ENCODE data around the gene CRELD1.

DNA sequence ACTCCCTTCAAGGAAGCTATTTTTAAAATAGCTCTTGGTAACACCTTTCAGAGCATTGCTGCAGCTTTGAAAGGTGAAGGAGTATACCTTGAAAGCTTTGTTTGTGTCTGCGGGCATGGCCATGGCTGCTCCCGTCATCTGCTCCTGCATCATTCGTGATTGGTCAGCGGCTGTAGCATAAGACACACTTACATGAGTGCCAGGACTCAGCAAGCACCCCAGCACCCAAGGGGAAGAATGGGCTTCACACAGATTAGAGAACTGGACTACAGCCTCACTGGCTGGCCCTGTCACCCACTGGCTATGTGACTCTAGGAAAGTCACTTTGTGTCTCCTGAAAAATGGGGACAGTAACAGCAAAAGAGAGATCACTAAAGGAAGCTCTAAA, 36.0 kb downstream of the CRELD1 start:
- TF ChIP-seq, protein P1, sequence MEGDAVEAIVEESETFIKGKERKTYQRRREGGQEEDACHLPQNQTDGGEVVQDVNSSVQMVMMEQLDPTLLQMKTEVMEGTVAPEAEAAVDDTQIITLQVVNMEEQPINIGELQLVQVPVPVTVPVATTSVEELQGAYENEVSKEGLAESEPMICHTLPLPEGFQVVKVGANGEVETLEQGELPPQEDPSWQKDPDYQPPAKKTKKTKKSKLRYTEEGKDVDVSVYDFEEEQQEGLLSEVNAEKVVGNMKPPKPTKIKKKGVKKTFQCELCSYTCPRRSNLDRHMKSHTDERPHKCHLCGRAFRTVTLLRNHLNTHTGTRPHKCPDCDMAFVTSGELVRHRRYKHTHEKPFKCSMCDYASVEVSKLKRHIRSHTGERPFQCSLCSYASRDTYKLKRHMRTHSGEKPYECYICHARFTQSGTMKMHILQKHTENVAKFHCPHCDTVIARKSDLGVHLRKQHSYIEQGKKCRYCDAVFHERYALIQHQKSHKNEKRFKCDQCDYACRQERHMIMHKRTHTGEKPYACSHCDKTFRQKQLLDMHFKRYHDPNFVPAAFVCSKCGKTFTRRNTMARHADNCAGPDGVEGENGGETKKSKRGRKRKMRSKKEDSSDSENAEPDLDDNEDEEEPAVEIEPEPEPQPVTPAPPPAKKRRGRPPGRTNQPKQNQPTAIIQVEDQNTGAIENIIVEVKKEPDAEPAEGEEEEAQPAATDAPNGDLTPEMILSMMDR (IDR thresholded peaks at IDR 0.05), result no peak
- TF ChIP-seq EP300 (IDR thresholded peaks at IDR 0.05), result no peak
- no peak for TF ChIP-seq POLR2AphosphoS5 (IDR thresholded peaks at IDR 0.05)
- no peak for TF ChIP-seq POLR2A (IDR thresholded peaks at IDR 0.05)

Measured in gastroesophageal sphincter (tissue), 3 donors.